H7 (cell line): ENCODE data around the gene ZDHHC3. TPM values are rescaled to one million over a fixed set of nuclear protein-coding genes. Genes with fewer than 3 reads are reported as not detected.

Experiments used
- DNase-seq: peaks from one replicate; pipeline ENCODE4 v3.0.0; 2012
- H3K27me3 ChIP-seq: 2 replicates; pipeline ENCODE4 v1.6.0; 2011; ENCODE audit warnings: mild to moderate bottlenecking, low read length; ENCODE audit not compliant: control insufficient read depth, insufficient read depth
- H3K36me3 ChIP-seq: replicated peaks from 2 replicates; pipeline ENCODE4 v1.5.1; 2011; ENCODE audit warnings: low read length; ENCODE audit not compliant: control insufficient read depth, insufficient read depth
- H3K4me3 ChIP-seq: 2 replicates; pipeline ENCODE4 v1.5.1; 2011; ENCODE audit warnings: low read depth, mild to moderate bottlenecking, control low read depth, low read length, moderate library complexity; ENCODE audit not compliant: insufficient read depth
- total RNA-seq: library from RNA; depleted of rRNA; stranded (reverse); fragments of >200 nt; shearing (Covaris generic); gene quantifications from 2 replicates; pipeline ENCODE4 v1.2.3, GENCODE V29; 2014

ZDHHC3 gene
- total RNA-seq, 1 experiment from 2014 or later = 55.6 TPM

GRCh38 chr3:44939581-44940036 lies 36.4 kb downstream of the ZDHHC3 start:
- DNase-seq = no peak
- no peak overlapping the region for H3K4me3 ChIP-seq
- H3K36me3 ChIP-seq = peaks cover 16% of the 10 kb centered on the region
- H3K27me3 ChIP-seq = no peaks in the 10 kb centered on the region

GRCh38 chr3:44932986-44933944 lies 42.7 kb downstream of the ZDHHC3 start:
- Histone ChIP-seq H3K27me3 (no peaks in the 10 kb centered on the region), H3K4me3 (no peak overlapping the region), H3K36me3 (peaks cover 23% of the 10 kb centered on the region)
- DNase-seq = no peak

GRCh38 chr3:44932271-44932670 lies 43.7 kb downstream of the ZDHHC3 start:
- no peak for DNase-seq
- Histone ChIP-seq H3K4me3 (no peak overlapping the region), H3K27me3 (no peaks in the 10 kb centered on the region), H3K36me3 (peaks cover 25% of the 10 kb centered on the region)

- Histone ChIP-seq H3K36me3 (peaks cover 27% of the 10 kb centered on the region), H3K4me3 (no peak overlapping the region), H3K27me3 (no peaks in the 10 kb centered on the region)
- DNase-seq = no peak
Measured at GRCh38 chr3:44931791-44932190, 44.2 kb downstream of the ZDHHC3 start.

GRCh38 chr3:44930911-44931310 lies 45.1 kb downstream of the ZDHHC3 start:
- no peaks in the 10 kb centered on the region for H3K27me3 ChIP-seq
- peaks cover 29% of the 10 kb centered on the region for H3K36me3 ChIP-seq
- H3K4me3 ChIP-seq = no peak overlapping the region
- DNase-seq = no peak

- no peak overlapping the region for H3K4me3 ChIP-seq
- DNase-seq = no peak
- no peaks in the 10 kb centered on the region for H3K27me3 ChIP-seq
- peaks cover 30% of the 10 kb centered on the region for H3K36me3 ChIP-seq
Measured at GRCh38 chr3:44929782-44930181, 46.2 kb downstream of the ZDHHC3 start.

GRCh38 chr3:44927371-44927770 lies 48.6 kb downstream of the ZDHHC3 start:
- DNase-seq = no peak
- Histone ChIP-seq H3K27me3 (no peaks in the 10 kb centered on the region), H3K4me3 (no peak overlapping the region), H3K36me3 (peaks cover 27% of the 10 kb centered on the region)

- Histone ChIP-seq H3K27me3 (no peaks in the 10 kb centered on the region), H3K4me3 (no peak overlapping the region), H3K36me3 (peaks cover 25% of the 10 kb centered on the region)
- no peak for DNase-seq
Measured at GRCh38 chr3:44926921-44927320, 49.1 kb downstream of the ZDHHC3 start.

- Histone ChIP-seq H3K36me3 (peaks cover 20% of the 10 kb centered on the region), H3K4me3 (no peak overlapping the region), H3K27me3 (no peaks in the 10 kb centered on the region)
- peak; percentile 59 for DNase-seq
Measured at GRCh38 chr3:44926172-44926571, 49.8 kb downstream of the ZDHHC3 start.

GRCh38 chr3:44924457-44925084 lies 51.4 kb downstream of the ZDHHC3 start:
- Histone ChIP-seq H3K4me3 (no peak overlapping the region), H3K36me3 (peaks cover 14% of the 10 kb centered on the region), H3K27me3 (no peaks in the 10 kb centered on the region)
- DNase-seq = no peak

- Histone ChIP-seq H3K4me3 (no peak overlapping the region), H3K27me3 (no peaks in the 10 kb centered on the region), H3K36me3 (peaks cover 10% of the 10 kb centered on the region)
- no peak for DNase-seq
Measured at GRCh38 chr3:44923632-44924456, 52.1 kb downstream of the ZDHHC3 start.

GRCh38 chr3:44920081-44920480 lies 55.9 kb downstream of the ZDHHC3 start:
- Histone ChIP-seq H3K36me3 (peaks cover 2% of the 10 kb centered on the region), H3K27me3 (no peaks in the 10 kb centered on the region), H3K4me3 (no peak overlapping the region)
- DNase-seq = no peak

- no peak overlapping the region for H3K4me3 ChIP-seq
- H3K27me3 ChIP-seq = no peaks in the 10 kb centered on the region
- no peak for DNase-seq
- peaks cover 2% of the 10 kb centered on the region for H3K36me3 ChIP-seq
Measured at GRCh38 chr3:44918581-44918980, 57.4 kb downstream of the ZDHHC3 start.

- no peak for DNase-seq
- H3K36me3 ChIP-seq = peaks cover 2% of the 10 kb centered on the region
- H3K4me3 ChIP-seq = no peak overlapping the region
- no peaks in the 10 kb centered on the region for H3K27me3 ChIP-seq
Measured at GRCh38 chr3:44918087-44918486, 57.9 kb downstream of the ZDHHC3 start.
